Tibial nerve (tissue), 4 donors: ENCODE data around the gene MAMLD1. TPM values are rescaled to one million over a fixed set of nuclear protein-coding genes. Genes with fewer than 3 reads are reported as not detected.

ENCODE experiments used
- DNase-seq, 2 donors: peaks; one replicate each; pipeline ENCODE4 v3.0.0-alpha.2; 2019; ENCODE audit warnings: low spot score in 2 of 2
- H3K27ac ChIP-seq, 4 donors: fragments of 200-600 bp; sonication (generic) in 3 of 4; one replicate each; pipeline ENCODE4 v1.5.1; 2017 to 2019; ENCODE audit warnings: mild to moderate bottlenecking in 1 of 4
- H3K27me3 ChIP-seq, 2 donors: fragments of 200-600 bp; sonication (generic) in 1 of 2; one replicate each; pipeline versions ENCODE4 v1.5.1 to v1.6.0; 2017 to 2019
- H3K36me3 ChIP-seq, 3 donors: fragments of 200-600 bp; sonication (generic); one replicate each; pipeline ENCODE4 v1.5.1; 2018 to 2019
- H3K4me1 ChIP-seq, 4 donors: fragments of 200-600 bp; sonication (generic) in 3 of 4; one replicate each; pipeline ENCODE4 v1.5.1; 2017 to 2019
- H3K4me3 ChIP-seq, 4 donors: fragments of 200-600 bp; sonication (generic) in 3 of 4; one replicate each; pipeline ENCODE4 v1.5.1; 2017 to 2019; ENCODE audit warnings: mild to moderate bottlenecking in 1 of 4, moderate library complexity in 1 of 4
- H3K9me3 ChIP-seq, 4 donors: fragments of 200-600 bp; sonication (generic) in 3 of 4; one replicate each; pipeline ENCODE4 v1.5.1; 2017 to 2019
- CTCF ChIP-seq, 5 experiments: fragments of 200-600 bp in 3 of 5; fragments of 450-650 bp in 2 of 5; sonication (generic) in 3 of 5; IDR thresholded peaks; one replicate each; pipeline ENCODE4 v1.5.1; 2016 to 2019; ENCODE audit warnings: antibody characterized with exemption in 5 of 5, mild to moderate bottlenecking in 3 of 5, moderate library complexity in 2 of 5
- EP300 ChIP-seq, 2 donors: sonication (generic); formaldehyde crosslinking; IDR thresholded peaks; one replicate each; pipeline ENCODE4 v1.6.1; 2017; ENCODE audit warnings: antibody characterized with exemption in 2 of 2, mild to moderate bottlenecking in 1 of 2
- POLR2A ChIP-seq, 2 donors: fragments of 450-650 bp; IDR thresholded peaks; one replicate each; pipeline ENCODE4 v1.6.1; 2017; ENCODE audit warnings: antibody characterized with exemption in 2 of 2, mild to moderate bottlenecking in 2 of 2, moderate library complexity in 2 of 2
- WGBS, 2 donors: methylation state at CpG; one replicate each; pipeline ENCODE4 v1.1.5; 2018; 5-methylcytosine and 5-hydroxymethylcytosine counted together
- total RNA-seq, 4 donors: library from RNA; depleted of rRNA; stranded (reverse); fragments of >200 nt; gene quantifications; one replicate each; pipeline ENCODE4 v1.1.0, GENCODE V29; 2016

The MAMLD1 gene
- total RNA-seq, 4 donors from 2014 or later = 8.2 to 16.2 (median 9.2) TPM

DNA sequence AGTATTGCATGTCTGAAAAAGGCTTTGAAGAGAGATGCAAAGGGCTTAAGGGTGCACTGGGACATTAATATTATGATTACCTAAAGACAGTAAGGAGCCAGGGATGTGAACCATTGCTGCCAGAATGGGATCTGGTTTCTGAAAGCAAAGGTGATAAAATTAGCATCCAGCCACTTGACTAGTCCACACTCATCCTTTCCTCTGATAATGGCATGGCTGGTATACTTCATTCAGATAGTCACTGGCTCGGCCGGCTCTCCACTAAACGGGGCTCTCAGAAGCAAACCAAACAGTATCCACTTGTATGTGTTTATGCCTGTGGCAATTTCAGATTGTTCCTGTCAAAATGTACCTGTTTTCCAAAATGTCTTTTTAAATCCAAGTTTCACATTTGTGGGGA lies 46.4 kb downstream of the MAMLD1 start:
- no peak overlapping the region for H3K4me3 ChIP-seq
- H3K36me3 ChIP-seq = no peaks in the 10 kb centered on the region
- no peaks in the 10 kb centered on the region for H3K9me3 ChIP-seq
- TF ChIP-seq POLR2A (IDR thresholded peaks at IDR 0.05) (no peak), CTCF (IDR thresholded peaks at IDR 0.05) (no peak), EP300 (IDR thresholded peaks at IDR 0.05) (no peak)
- no peak for DNase-seq
- H3K27me3 ChIP-seq = no peaks in the 10 kb centered on the region
- 85 to 93% methylated on average over 3 of the region's 3 CpGs for WGBS, 2 donors
- H3K27ac ChIP-seq = no peak overlapping the region
- H3K4me1 ChIP-seq = peaks cover 0 to 8% (median 0%) of the 10 kb centered on the region in 4 donors

GRCh38 chrX:150409964-150410363 lies 46.8 kb downstream of the MAMLD1 start:
- H3K27me3 ChIP-seq = no peaks in the 10 kb centered on the region
- no peak for TF ChIP-seq CTCF (IDR thresholded peaks at IDR 0.05)
- TF ChIP-seq POLR2A (IDR thresholded peaks at IDR 0.05) = no peak
- TF ChIP-seq EP300 (IDR thresholded peaks at IDR 0.05) = no peak
- H3K4me1 ChIP-seq = peaks cover 0 to 8% (median 0%) of the 10 kb centered on the region in 4 donors
- no peak overlapping the region for H3K27ac ChIP-seq
- 52 to 80% methylated on average over 2 of the region's 2 CpGs for WGBS, 2 donors
- no peak for DNase-seq
- H3K36me3 ChIP-seq = no peaks in the 10 kb centered on the region
- H3K9me3 ChIP-seq = no peaks in the 10 kb centered on the region
- H3K4me3 ChIP-seq = no peak overlapping the region

DNA sequence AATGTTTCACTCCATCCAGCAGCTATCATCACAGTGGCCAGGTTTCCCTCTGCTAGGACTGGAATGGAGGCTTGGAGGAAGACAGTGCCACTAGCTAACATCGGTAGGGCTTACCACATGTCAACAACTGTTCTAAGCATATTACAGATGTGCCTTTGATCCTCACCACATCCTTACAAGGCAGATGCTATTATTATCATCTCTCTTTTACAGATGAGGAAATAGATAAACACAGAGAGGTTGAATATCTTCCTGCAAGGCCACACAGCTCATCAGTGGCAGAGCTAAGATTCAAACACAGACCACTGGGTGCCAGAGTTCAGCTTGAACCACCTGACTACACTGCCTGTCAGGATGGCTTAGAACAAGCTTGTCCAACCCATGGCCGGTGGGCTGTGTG lies 47.4 kb downstream of the MAMLD1 start:
- no peak for TF ChIP-seq POLR2A (IDR thresholded peaks at IDR 0.05)
- TF ChIP-seq EP300 (IDR thresholded peaks at IDR 0.05) = no peak
- TF ChIP-seq CTCF (IDR thresholded peaks at IDR 0.05) = no peak
- Histone ChIP-seq H3K27ac (no peak overlapping the region), H3K36me3 (no peaks in the 10 kb centered on the region), H3K4me3 (no peak overlapping the region), H3K9me3 (no peaks in the 10 kb centered on the region), H3K4me1 (peaks cover 0 to 8% (median 0%) of the 10 kb centered on the region in 4 donors), H3K27me3 (no peaks in the 10 kb centered on the region)
- 48 to 75% methylated on average over 2 of the region's 2 CpGs for whole genome bisulfite sequencing, 2 donors
- no peak for DNase-seq

- no peak for DNase-seq
- Histone ChIP-seq H3K27ac (no peak overlapping the region), H3K9me3 (no peaks in the 10 kb centered on the region), H3K27me3 (no peaks in the 10 kb centered on the region), H3K4me3 (no peak overlapping the region), H3K4me1 (peaks cover 0 to 8% (median 0%) of the 10 kb centered on the region in 4 donors), H3K36me3 (no peaks in the 10 kb centered on the region)
- 43 to 54% methylated on average over 2 of the region's 2 CpGs for WGBS, 2 donors
- no peak for TF ChIP-seq POLR2A (IDR thresholded peaks at IDR 0.05)
- no peak for TF ChIP-seq EP300 (IDR thresholded peaks at IDR 0.05)
- no peak for TF ChIP-seq CTCF (IDR thresholded peaks at IDR 0.05)
Observed at GRCh38 chrX:150411656-150412055, 48.5 kb downstream of the MAMLD1 start.

DNA sequence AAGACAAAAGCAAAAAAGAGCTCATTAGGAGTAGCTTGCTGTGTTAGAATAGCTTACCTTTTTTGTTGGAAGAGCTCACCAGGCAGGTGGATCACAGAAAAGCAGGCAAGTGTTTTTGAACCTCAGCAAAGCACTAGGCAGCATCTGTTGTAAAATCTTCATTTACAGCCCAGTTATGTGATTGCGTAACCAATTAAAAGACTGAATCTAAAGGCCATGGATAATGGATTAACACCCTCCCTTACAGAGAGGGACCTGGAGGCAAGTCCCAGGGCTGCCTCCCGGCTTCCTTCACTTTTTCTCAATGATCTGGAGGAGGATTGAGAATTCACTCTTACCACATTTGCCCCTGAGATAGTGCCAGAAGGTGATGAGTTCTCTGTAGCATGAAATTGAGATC lies 51.1 kb downstream of the MAMLD1 start:
- no peak overlapping the region for H3K4me3 ChIP-seq
- H3K27me3 ChIP-seq = no peaks in the 10 kb centered on the region
- H3K4me1 ChIP-seq = peaks cover 0 to 8% (median 0%) of the 10 kb centered on the region in 4 donors
- no peak overlapping the region for H3K27ac ChIP-seq
- WGBS, 2 donors = 77 to 78% methylated on average over 2 of the region's 2 CpGs
- no peak for TF ChIP-seq CTCF (IDR thresholded peaks at IDR 0.05)
- no peak for TF ChIP-seq POLR2A (IDR thresholded peaks at IDR 0.05)
- TF ChIP-seq EP300 (IDR thresholded peaks at IDR 0.05) = no peak
- no peak for DNase-seq
- H3K36me3 ChIP-seq = no peaks in the 10 kb centered on the region
- no peaks in the 10 kb centered on the region for H3K9me3 ChIP-seq
